ENCODE results near the gene KDM2A.

DNA sequence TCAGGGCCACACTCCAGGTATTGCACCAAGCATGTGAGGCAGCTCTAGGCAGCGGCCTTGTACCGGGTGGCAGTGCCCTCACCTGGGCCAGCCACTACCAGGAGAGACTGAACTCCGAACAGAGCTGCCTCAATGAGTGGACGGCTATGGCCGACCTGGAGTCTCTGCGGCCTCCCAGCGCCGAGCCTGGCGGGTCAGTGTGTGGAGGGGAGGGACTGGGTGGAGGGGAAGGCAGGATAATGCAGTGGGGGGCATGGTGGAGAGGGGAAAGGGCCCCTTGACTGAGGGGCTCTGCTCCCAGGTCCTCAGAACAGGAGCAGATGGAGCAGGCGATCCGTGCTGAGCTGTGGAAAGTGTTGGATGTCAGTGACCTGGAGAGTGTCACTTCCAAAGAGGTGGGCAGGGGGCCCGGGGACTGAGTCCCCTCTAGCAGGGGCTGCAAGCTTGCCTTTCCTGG is 188.5 kb downstream of the KDM2A start:
- TF ChIP-seq POLR2A (IDR thresholded peaks at IDR 0.05): no peak
- TF ChIP-seq, protein P1, sequence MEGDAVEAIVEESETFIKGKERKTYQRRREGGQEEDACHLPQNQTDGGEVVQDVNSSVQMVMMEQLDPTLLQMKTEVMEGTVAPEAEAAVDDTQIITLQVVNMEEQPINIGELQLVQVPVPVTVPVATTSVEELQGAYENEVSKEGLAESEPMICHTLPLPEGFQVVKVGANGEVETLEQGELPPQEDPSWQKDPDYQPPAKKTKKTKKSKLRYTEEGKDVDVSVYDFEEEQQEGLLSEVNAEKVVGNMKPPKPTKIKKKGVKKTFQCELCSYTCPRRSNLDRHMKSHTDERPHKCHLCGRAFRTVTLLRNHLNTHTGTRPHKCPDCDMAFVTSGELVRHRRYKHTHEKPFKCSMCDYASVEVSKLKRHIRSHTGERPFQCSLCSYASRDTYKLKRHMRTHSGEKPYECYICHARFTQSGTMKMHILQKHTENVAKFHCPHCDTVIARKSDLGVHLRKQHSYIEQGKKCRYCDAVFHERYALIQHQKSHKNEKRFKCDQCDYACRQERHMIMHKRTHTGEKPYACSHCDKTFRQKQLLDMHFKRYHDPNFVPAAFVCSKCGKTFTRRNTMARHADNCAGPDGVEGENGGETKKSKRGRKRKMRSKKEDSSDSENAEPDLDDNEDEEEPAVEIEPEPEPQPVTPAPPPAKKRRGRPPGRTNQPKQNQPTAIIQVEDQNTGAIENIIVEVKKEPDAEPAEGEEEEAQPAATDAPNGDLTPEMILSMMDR (IDR thresholded peaks at IDR 0.05): no peak
